ENCODE data around the gene ANKRD11.

Gene ANKRD11

GRCh38 chr16:89316701-89317100 is 173.7 kb downstream of the ANKRD11 start:
- in situ Hi-C loops (cut with MboI; ENCODE audit: low pct_unique_long_range_greater_than_20kb, low sequenced_read_pairs, unreplicated experiment): no loop called here
- TF ChIP-seq, protein P1, sequence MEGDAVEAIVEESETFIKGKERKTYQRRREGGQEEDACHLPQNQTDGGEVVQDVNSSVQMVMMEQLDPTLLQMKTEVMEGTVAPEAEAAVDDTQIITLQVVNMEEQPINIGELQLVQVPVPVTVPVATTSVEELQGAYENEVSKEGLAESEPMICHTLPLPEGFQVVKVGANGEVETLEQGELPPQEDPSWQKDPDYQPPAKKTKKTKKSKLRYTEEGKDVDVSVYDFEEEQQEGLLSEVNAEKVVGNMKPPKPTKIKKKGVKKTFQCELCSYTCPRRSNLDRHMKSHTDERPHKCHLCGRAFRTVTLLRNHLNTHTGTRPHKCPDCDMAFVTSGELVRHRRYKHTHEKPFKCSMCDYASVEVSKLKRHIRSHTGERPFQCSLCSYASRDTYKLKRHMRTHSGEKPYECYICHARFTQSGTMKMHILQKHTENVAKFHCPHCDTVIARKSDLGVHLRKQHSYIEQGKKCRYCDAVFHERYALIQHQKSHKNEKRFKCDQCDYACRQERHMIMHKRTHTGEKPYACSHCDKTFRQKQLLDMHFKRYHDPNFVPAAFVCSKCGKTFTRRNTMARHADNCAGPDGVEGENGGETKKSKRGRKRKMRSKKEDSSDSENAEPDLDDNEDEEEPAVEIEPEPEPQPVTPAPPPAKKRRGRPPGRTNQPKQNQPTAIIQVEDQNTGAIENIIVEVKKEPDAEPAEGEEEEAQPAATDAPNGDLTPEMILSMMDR (IDR thresholded peaks at IDR 0.05; ENCODE audit: extremely low read depth, insufficient read depth, missing control alignments): no peak
- DNase-seq (ENCODE audit: low spot score): no peak

GRCh38 chr16:89315791-89316581 is 174.4 kb downstream of the ANKRD11 start:
- peak; percentile 75 for DNase-seq (ENCODE audit: low spot score)
- TF ChIP-seq, protein P1 (IDR thresholded peaks at IDR 0.05; ENCODE audit: extremely low read depth, insufficient read depth, missing control alignments): no peak
- in situ Hi-C loops (cut with MboI; ENCODE audit: low pct_unique_long_range_greater_than_20kb, low sequenced_read_pairs, unreplicated experiment): no loop called here

- in situ Hi-C loops (cut with MboI; ENCODE audit: low pct_unique_long_range_greater_than_20kb, low sequenced_read_pairs, unreplicated experiment): no loop called here
- TF ChIP-seq, protein P1 (IDR thresholded peaks at IDR 0.05; ENCODE audit: extremely low read depth, insufficient read depth, missing control alignments): no peak
- no peak for DNase-seq (ENCODE audit: low spot score)
Measured at GRCh38 chr16:89315271-89315670, 175.1 kb downstream of the ANKRD11 start.

- TF ChIP-seq, protein P1 (IDR thresholded peaks at IDR 0.05; ENCODE audit: extremely low read depth, insufficient read depth, missing control alignments): no peak
- in situ Hi-C loops (cut with MboI; ENCODE audit: low pct_unique_long_range_greater_than_20kb, low sequenced_read_pairs, unreplicated experiment): no loop called here
- DNase-seq (ENCODE audit: low spot score): no peak
Measured at GRCh38 chr16:89314854-89315253, 175.5 kb downstream of the ANKRD11 start.

DNA sequence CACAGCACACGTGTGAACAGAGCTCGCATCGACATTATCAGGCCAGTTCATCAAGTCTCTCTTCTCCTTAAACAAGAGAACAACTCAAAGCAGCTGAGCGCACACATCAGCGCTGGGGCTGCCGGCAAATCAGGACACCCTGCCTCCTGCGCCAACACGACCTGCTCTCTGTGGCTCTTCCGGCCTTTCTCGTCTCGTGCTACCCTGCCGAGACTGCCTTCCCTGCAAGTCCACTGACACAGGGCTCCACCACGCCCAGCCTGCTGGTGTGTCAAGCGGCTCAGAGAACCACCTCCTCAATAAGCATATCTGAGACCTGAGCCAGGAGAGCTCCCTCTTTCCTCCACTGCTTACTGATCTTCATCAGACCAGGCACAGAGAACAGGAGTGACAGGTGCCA is 176.0 kb downstream of the ANKRD11 start:
- in situ Hi-C loops (cut with MboI; ENCODE audit: low pct_unique_long_range_greater_than_20kb, low sequenced_read_pairs, unreplicated experiment): no loop called here
- TF ChIP-seq, protein P1 (IDR thresholded peaks at IDR 0.05; ENCODE audit: extremely low read depth, insufficient read depth, missing control alignments): no peak
- no peak for DNase-seq (ENCODE audit: low spot score)

DNA sequence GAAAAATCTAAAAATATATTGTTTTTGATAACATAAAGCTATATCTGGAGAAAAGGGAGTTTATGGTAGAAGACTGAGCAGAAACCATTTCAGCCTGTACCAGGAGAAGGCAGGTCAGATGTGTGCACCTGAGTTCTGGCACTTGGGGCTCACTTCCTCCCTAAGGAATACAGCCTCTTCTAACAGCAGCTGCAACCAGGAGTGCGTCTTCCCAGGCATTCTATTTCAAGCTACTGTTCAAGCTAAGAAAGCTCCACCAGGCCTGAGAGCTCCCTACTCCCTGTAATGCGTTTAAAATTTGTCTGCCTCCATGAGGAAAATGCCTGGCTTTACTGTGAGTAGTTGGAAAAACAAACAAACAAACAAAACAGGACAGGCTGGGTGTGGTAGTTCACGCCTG is 176.8 kb downstream of the ANKRD11 start:
- DNase-seq (ENCODE audit: low spot score): no peak
- in situ Hi-C loops (cut with MboI; ENCODE audit: low pct_unique_long_range_greater_than_20kb, low sequenced_read_pairs, unreplicated experiment): no loop called here
- TF ChIP-seq, protein P1 (IDR thresholded peaks at IDR 0.05; ENCODE audit: extremely low read depth, insufficient read depth, missing control alignments): no peak
